GM18508 (cell line): ENCODE measurements around the gene NIT1.

Source experiments
- ATAC-seq: cut with Tn5 transposase; IDR thresholded peaks from one replicate; pipeline ENCODE4 v1.9.1; 2021; ENCODE audit warnings: moderate number of reproducible peaks; ENCODE audit not compliant: insufficient read depth, unreplicated experiment

NIT1 gene

GRCh38 chr1:161140755-161141400, 23.0 kb downstream of the NIT1 start:
- ATAC-seq, result no peak

- no peak for ATAC-seq
Measured at GRCh38 chr1:161145832-161146231, 27.9 kb downstream of the NIT1 start.

GRCh38 chr1:161153176-161153575, 35.3 kb downstream of the NIT1 start:
- ATAC-seq, result no peak

GRCh38 chr1:161153682-161154337, 35.9 kb downstream of the NIT1 start, which contains the start of gene UFC1:
TSS of gene UFC1 (plus strand) at chr1:161153978. CDS start at chr1:161153998, 20 bp downstream.
- peak; percentile 51 for ATAC-seq

GRCh38 chr1:161157867-161158266, 40.0 kb downstream of the NIT1 start:
- no peak for ATAC-seq

GRCh38 chr1:161158316-161159010, 40.6 kb downstream of the NIT1 start:
- ATAC-seq, result no peak

- ATAC-seq, result peak; percentile 44
Measured at GRCh38 chr1:161159087-161159912, 41.4 kb downstream of the NIT1 start, which contains the start of gene USP21. TSS of gene USP21 (plus strand) at chr1:161159500. CDS start at chr1:161160641, 1,141 bp downstream.

GRCh38 chr1:161159913-161160243, 42.0 kb downstream of the NIT1 start:
- ATAC-seq, result no peak

GRCh38 chr1:161160671-161161145, 42.8 kb downstream of the NIT1 start:
- ATAC-seq, result no peak

GRCh38 chr1:161161652-161162051, 43.7 kb downstream of the NIT1 start:
- ATAC-seq, result no peak

GRCh38 chr1:161162052-161162451, 44.1 kb downstream of the NIT1 start:
- ATAC-seq, result no peak

GRCh38 chr1:161162806-161163205, 44.9 kb downstream of the NIT1 start:
- ATAC-seq, result no peak

- ATAC-seq, result no peak
Measured at GRCh38 chr1:161163793-161164192, 45.9 kb downstream of the NIT1 start.

GRCh38 chr1:161164901-161165610, 47.2 kb downstream of the NIT1 start:
- ATAC-seq, result no peak

GRCh38 chr1:161165742-161166668, 48.1 kb downstream of the NIT1 start, which contains the start of gene PPOX:
TSS of gene PPOX (plus strand) at chr1:161166426. CDS start at chr1:161166848, 422 bp downstream.
- ATAC-seq, result peak; percentile 84

- no peak for ATAC-seq
Measured at GRCh38 chr1:161166669-161167548, 49.0 kb downstream of the NIT1 start.

GRCh38 chr1:161168906-161169305, 51.0 kb downstream of the NIT1 start:
- ATAC-seq, result no peak
